ENCODE data around the gene ZNF20.
A peak's percentile ranks its signal among the peaks of the same experiment; 100 is the strongest.

ZNF20 gene

GRCh38 chr19:12139885-12140544, at the start of gene ZNF20:
Gene ZNF20 (minus strand): TSS chr19:12140350. CDS start chr19:12140182, 168 bp downstream.
- DNase-seq (ENCODE audit: low read depth), result peak; percentile 64

- DNase-seq (ENCODE audit: low read depth), result no peak
Measured at GRCh38 chr19:12187625-12188024, 47.5 kb upstream of the ZNF20 start.

GRCh38 chr19:12180377-12180776, 40.2 kb upstream of the ZNF20 start:
- no peak for DNase-seq (ENCODE audit: low read depth)

- no peak for DNase-seq (ENCODE audit: low read depth)
Measured at GRCh38 chr19:12166626-12167025, 26.5 kb upstream of the ZNF20 start.

GRCh38 chr19:12163826-12164225, 23.7 kb upstream of the ZNF20 start:
- no peak for DNase-seq (ENCODE audit: low read depth)

GRCh38 chr19:12162882-12163806, 23.0 kb upstream of the ZNF20 start, which contains the start of gene ZNF136:
Gene ZNF136 (plus strand): TSS chr19:12163096. CDS start chr19:12163204, 108 bp downstream.
- peak; percentile 81 for DNase-seq (ENCODE audit: low read depth)

GRCh38 chr19:12162513-12162881, 22.3 kb upstream of the ZNF20 start:
- no peak for DNase-seq (ENCODE audit: low read depth)

GRCh38 chr19:12159773-12160414, 19.7 kb upstream of the ZNF20 start:
- DNase-seq (ENCODE audit: low read depth), result no peak

- peak; percentile 59 for DNase-seq (ENCODE audit: low read depth)
Measured at GRCh38 chr19:12156223-12157058, 16.3 kb upstream of the ZNF20 start, which contains the start of gene ZNF625. Gene ZNF625 (minus strand): TSS chr19:12156734. CDS start chr19:12156558, 176 bp downstream.

- no peak for DNase-seq (ENCODE audit: low read depth)
Measured at GRCh38 chr19:12155324-12155860, 15.2 kb upstream of the ZNF20 start.

GRCh38 chr19:12145348-12145747, 5.2 kb upstream of the ZNF20 start:
- no peak for DNase-seq (ENCODE audit: low read depth)

- no peak for DNase-seq (ENCODE audit: low read depth)
Measured at GRCh38 chr19:12141405-12141736, 1.2 kb upstream of the ZNF20 start.

GRCh38 chr19:12140545-12141404, 625 bp upstream of the ZNF20 start:
- DNase-seq (ENCODE audit: low read depth), result no peak

GRCh38 chr19:12139269-12139668, 881 bp downstream of the ZNF20 start:
- no peak for DNase-seq (ENCODE audit: low read depth)

GRCh38 chr19:12137221-12137940, 2.8 kb downstream of the ZNF20 start:
- no peak for DNase-seq (ENCODE audit: low read depth)

- DNase-seq (ENCODE audit: low read depth), result no peak
Measured at GRCh38 chr19:12133069-12133468, 7.1 kb downstream of the ZNF20 start.

GRCh38 chr19:12126707-12127106, 13.4 kb downstream of the ZNF20 start:
- DNase-seq (ENCODE audit: low read depth), result no peak

GRCh38 chr19:12117201-12117970, 22.8 kb downstream of the ZNF20 start:
- DNase-seq (ENCODE audit: low read depth), result no peak

GRCh38 chr19:12113121-12113520, 27.0 kb downstream of the ZNF20 start:
- no peak for DNase-seq (ENCODE audit: low read depth)
